Effector memory CD4-positive, alpha-beta T cell (primary cell): ENCODE data around the gene ME1.
A peak's percentile ranks its signal among the peaks of the same experiment; 100 is the strongest.

Experiments
- DNase-seq, 3 donors: peaks; one replicate each; pipeline ENCODE4 v3.0.0-alpha.2; 2020
- H3K27ac ChIP-seq: 2 replicates; pipeline ENCODE4 v1.7.0; 2013; ENCODE audit warnings: mild to moderate bottlenecking, low read length, moderate library complexity; ENCODE audit not compliant: insufficient read depth, poor library complexity, severe bottlenecking
- H3K27me3 ChIP-seq: replicated peaks from 2 replicates; pipeline ENCODE4 v1.7.0; 2013; ENCODE audit warnings: mild to moderate bottlenecking, low read length; ENCODE audit not compliant: insufficient read depth, control insufficient read depth, poor library complexity, severe bottlenecking
- H3K36me3 ChIP-seq: 2 replicates; pipeline ENCODE4 v1.7.0; 2013; ENCODE audit warnings: mild to moderate bottlenecking, low read length, moderate library complexity; ENCODE audit not compliant: control insufficient read depth, insufficient read depth
- H3K4me1 ChIP-seq: 2 replicates; pipeline ENCODE4 v1.7.0; 2013; ENCODE audit warnings: low read length, mild to moderate bottlenecking; ENCODE audit not compliant: control insufficient read depth, insufficient read depth, poor library complexity, severe bottlenecking
- H3K4me3 ChIP-seq: 2 replicates; pipeline ENCODE4 v1.7.0; 2013; ENCODE audit warnings: low read length, low read depth, mild to moderate bottlenecking; ENCODE audit not compliant: insufficient read depth, poor library complexity, severe bottlenecking
- H3K9me3 ChIP-seq: 2 replicates; pipeline ENCODE4 v1.7.0; 2013; ENCODE audit warnings: mild to moderate bottlenecking, low read length, moderate library complexity; ENCODE audit not compliant: control insufficient read depth
- total RNA-seq, 3 donors: gene quantifications; one replicate each; lab custom pipeline; 2026; lab: John Stamatoyannopoulos, UW

ME1 gene
- total RNA-seq: 0.86 to 5.0 (median 0.97) reads per million in 3 donors

DNA sequence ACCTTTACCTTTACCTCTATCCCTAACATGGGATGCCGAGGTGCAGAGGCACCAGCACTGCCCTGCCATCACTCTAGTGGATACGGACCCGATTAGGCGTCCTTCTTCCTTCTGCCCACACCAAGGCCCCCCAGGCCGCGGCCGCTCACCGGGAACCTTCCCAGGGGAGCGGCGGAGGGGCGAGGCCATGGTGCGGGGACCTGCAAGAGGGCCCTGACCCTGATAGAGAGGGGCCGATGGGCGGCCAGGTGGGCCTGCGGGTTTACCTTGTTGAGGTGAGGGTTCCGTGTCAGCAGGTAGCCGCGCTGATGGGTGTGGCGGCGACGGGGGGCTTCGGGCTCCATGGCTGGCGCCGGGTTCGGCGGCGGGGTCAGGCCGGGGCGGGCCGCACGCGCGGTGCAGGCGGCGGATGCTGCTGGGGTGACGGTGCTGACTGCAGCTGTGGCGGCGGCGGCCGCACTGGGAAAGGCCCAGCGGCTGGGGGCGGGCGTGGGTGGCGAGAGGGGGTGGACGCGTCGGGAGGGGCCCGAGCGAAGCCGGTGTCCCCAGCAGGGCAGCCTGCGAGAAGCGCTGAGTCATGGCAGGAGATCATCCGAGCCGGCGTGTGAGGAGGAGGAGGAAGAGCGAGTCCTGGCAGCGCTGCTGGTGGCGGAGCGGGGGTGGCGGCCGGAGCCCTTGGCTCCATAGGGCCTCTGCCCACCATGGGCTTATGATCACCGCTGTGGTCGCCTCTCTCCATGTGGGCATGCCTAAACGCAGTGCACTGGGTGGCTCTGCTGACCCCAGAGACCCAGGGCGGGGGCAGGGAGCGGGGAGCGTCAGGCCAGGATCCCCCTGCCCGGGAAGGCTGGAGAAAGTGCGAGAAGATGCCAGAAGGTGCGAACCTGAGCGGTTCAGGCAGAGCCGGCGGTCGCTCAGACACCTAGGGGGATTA lies at the start of gene ME1:
Gene ME1 (minus strand): TSS at position 441 of the 934 bp plus-strand sequence. CDS start 97 bp downstream, at position 344.
- Histone ChIP-seq H3K4me3 (no peak within 1 kb of the TSS), H3K9me3 (no peaks in the 10 kb centered on the region), H3K36me3 (no peaks in the 10 kb centered on the region), H3K4me1 (no peaks in the 10 kb centered on the region), H3K27me3 (no peaks in the 10 kb centered on the region), H3K27ac (no peak within 1 kb of the TSS)
- peak; percentile 6 to 57 (median 8) for DNase-seq

DNA sequence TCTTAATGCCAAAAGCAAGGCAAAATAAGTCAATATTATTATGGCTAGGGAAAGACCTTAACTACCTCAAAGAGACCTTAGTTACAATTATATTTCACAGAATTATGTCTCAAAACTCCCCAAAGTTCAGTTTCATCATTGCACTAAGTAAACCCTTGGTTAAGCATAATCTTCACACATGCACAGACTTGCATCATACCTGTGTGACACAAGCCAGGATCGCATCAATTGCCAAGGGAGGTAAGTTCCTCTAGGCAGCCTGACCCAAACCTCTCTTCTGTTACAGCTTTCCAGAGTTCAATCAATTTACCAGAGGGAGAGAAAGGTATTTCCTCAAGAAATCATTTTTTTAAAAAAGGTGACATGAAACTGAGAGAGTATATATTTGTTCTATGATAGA lies 49.6 kb upstream of the ME1 start:
- no peak overlapping the region for H3K4me3 ChIP-seq
- H3K36me3 ChIP-seq: no peaks in the 10 kb centered on the region
- H3K4me1 ChIP-seq: no peaks in the 10 kb centered on the region
- H3K9me3 ChIP-seq: no peaks in the 10 kb centered on the region
- no peaks in the 10 kb centered on the region for H3K27me3 ChIP-seq
- DNase-seq: no peak
- no peak overlapping the region for H3K27ac ChIP-seq

DNA sequence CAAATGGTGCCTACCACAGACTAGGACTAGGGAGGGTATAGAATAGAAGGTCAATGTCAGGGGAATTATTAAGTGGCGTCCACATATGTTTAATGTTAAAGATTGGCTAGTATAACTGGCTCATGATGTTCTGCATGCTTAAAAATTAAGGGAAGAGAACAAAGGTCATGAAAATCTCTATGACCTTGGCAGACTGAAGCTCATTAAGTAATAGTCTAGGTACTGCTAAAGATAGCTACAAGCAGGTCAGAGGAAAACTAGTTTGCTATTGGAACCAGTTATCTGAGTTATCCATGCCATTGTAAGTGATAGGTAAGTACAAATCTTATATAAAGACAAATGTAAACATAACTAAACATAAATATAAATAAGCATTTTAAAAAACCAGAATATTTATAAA lies 48.5 kb upstream of the ME1 start:
- Histone ChIP-seq H3K9me3 (no peaks in the 10 kb centered on the region), H3K4me3 (no peak overlapping the region), H3K27me3 (no peaks in the 10 kb centered on the region), H3K36me3 (no peaks in the 10 kb centered on the region), H3K27ac (no peak overlapping the region), H3K4me1 (no peaks in the 10 kb centered on the region)
- DNase-seq: no peak

DNA sequence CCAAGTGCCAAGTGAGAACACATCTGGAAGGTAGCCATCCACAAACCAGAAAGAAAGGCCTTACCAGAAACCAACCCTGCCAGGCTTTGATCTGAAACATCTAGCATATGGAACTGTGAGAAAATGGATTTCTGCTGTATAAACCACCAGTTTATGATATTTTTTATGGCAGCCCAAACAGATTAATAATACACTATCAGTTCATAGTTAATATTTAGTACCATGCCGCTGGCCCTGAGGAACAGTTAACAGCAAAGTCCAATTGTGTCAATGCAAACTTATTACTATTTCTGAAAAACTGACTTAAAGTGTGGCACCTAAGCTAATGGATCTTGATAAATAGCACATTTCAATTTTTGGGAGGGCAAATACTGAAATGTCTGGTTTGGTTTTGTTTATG lies 46.1 kb upstream of the ME1 start:
- H3K27me3 ChIP-seq: no peaks in the 10 kb centered on the region
- no peak overlapping the region for H3K4me3 ChIP-seq
- no peak overlapping the region for H3K27ac ChIP-seq
- H3K9me3 ChIP-seq: no peaks in the 10 kb centered on the region
- no peaks in the 10 kb centered on the region for H3K36me3 ChIP-seq
- no peaks in the 10 kb centered on the region for H3K4me1 ChIP-seq
- DNase-seq: no peak

DNA sequence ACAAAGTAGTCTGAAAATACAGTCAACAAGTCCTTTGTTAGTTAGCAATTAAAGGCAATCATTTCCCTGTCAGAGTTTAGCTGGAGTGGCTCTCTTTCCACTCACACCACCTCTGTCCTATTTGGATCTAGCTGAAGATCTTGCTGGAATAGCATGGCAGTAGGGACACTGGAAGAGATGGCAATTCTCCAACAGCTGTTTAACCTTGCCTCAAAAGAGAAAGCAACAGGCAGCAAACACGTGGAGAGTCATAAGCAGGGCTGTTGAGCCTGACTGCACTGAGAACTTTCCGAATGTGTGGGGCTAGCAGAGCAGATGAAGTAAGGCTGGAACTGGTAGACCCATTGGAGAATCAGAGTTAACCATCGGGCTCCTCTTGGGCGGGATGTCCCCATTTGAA lies 43.5 kb upstream of the ME1 start:
- no peaks in the 10 kb centered on the region for H3K27me3 ChIP-seq
- no peaks in the 10 kb centered on the region for H3K4me1 ChIP-seq
- H3K4me3 ChIP-seq: no peak overlapping the region
- no peak for DNase-seq
- no peaks in the 10 kb centered on the region for H3K36me3 ChIP-seq
- no peak overlapping the region for H3K27ac ChIP-seq
- no peaks in the 10 kb centered on the region for H3K9me3 ChIP-seq

DNA sequence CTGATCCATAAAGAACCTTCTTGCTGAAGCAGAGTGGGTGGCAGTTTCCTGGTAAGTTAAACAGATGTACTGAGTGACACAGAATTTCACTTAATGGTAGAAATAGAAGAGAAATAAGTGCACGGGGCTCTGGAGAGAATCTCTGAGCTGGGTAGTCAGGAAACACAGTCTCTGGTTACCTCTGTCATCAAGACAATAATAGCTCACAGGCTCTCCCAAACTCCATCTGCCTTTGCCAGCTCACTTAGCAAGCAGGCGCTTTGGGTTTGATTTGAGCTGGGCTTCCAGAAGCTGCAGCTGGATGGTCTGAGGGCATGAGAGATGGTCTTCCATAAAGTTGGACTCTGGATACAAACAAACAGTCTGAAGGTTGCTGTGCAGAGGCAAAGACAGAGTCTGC lies 41.9 kb upstream of the ME1 start:
- Histone ChIP-seq H3K27me3 (no peaks in the 10 kb centered on the region), H3K4me3 (no peak overlapping the region), H3K27ac (no peak overlapping the region), H3K4me1 (no peaks in the 10 kb centered on the region), H3K36me3 (no peaks in the 10 kb centered on the region), H3K9me3 (no peaks in the 10 kb centered on the region)
- DNase-seq: no peak

DNA sequence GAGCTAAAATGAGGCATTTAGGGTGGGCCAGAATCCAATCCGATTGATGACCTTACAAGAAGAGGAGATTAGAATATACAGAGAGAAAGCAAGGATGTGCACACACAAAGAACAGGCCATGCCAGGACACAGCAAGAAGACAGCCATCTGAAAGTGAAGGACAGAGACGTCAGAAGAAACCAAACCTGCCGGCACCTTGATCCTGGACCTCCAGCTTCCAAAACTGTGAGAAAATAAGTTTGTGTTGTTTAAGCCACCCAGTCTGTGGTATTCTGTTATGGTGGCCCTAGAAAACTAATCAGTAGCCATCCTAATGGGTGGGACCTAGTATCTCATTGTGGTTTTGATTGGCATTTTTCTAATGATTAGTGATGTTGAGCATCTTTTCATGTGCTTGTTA lies 39.7 kb upstream of the ME1 start:
- no peak overlapping the region for H3K4me3 ChIP-seq
- no peaks in the 10 kb centered on the region for H3K27me3 ChIP-seq
- H3K4me1 ChIP-seq: no peaks in the 10 kb centered on the region
- H3K9me3 ChIP-seq: no peaks in the 10 kb centered on the region
- no peak overlapping the region for H3K27ac ChIP-seq
- DNase-seq: no peak
- H3K36me3 ChIP-seq: no peaks in the 10 kb centered on the region

DNA sequence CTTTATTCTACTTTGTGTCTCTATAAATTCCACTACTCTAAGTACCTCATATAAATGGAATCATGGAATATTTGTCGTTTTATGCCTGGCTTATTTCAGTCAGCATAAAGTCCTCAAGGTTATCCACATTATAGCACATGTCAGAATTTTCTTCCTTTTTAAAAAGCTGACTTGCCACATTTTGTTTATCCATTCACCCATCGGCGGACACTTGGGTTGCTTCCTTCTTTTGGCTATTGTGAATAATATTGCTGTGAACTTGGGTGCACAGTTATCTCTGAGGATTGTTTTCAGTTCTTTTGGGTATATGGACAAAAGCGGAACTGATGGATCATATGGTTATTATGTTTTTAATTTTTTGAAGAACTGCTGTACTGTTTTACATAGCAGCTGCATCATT lies 39.1 kb upstream of the ME1 start:
- no peak overlapping the region for H3K4me3 ChIP-seq
- no peaks in the 10 kb centered on the region for H3K27me3 ChIP-seq
- no peaks in the 10 kb centered on the region for H3K36me3 ChIP-seq
- no peak overlapping the region for H3K27ac ChIP-seq
- H3K9me3 ChIP-seq: no peaks in the 10 kb centered on the region
- H3K4me1 ChIP-seq: no peaks in the 10 kb centered on the region
- DNase-seq: no peak

DNA sequence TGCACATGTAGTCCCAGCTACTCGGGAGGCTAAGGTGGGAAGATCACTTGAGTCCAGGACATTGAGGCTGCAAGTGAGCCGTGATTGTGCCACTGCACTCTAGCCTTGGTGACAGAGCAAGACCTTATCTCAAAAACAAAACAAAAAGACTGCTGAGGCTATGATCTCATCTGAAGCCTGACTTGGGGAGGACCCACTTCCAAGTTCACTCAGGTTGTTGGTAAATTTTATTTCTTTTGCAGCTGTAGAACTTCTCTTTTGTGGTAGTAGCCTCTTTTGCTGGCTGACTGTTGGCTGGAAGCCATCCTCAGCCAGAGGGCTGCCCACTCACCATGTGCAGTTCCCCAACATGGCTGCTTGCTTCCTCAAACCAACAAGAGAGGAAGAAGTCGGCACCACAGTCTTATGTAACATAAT lies 36.8 kb upstream of the ME1 start:
- no peaks in the 10 kb centered on the region for H3K4me1 ChIP-seq
- no peak for DNase-seq
- no peaks in the 10 kb centered on the region for H3K27me3 ChIP-seq
- no peaks in the 10 kb centered on the region for H3K36me3 ChIP-seq
- no peaks in the 10 kb centered on the region for H3K9me3 ChIP-seq
- no peak overlapping the region for H3K4me3 ChIP-seq
- H3K27ac ChIP-seq: no peak overlapping the region

DNA sequence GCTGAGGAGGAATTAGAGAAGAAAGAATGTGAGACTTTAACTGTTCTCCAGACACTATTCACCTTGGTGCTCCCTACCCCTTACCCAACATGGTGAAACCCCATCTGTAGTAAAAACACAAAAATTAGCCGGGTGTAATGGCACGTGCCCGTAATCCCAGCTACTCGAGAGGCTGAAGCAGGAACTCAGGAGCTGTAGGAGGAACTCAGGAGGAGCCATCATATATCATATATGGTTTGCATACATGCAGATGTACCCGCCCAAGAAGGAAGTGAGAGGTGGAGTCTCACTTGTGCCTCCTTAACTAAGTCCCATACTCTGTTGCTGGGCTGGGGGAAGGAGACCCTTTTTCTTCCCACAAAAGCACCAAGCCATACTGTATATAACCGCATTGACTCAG lies 35.5 kb upstream of the ME1 start:
- no peaks in the 10 kb centered on the region for H3K27me3 ChIP-seq
- no peak for DNase-seq
- no peak overlapping the region for H3K4me3 ChIP-seq

More for the DNA sequence above, 35.5 kb upstream of the ME1 start:
- no peaks in the 10 kb centered on the region for H3K36me3 ChIP-seq
- H3K4me1 ChIP-seq: no peaks in the 10 kb centered on the region
- no peaks in the 10 kb centered on the region for H3K9me3 ChIP-seq
- no peak overlapping the region for H3K27ac ChIP-seq
